Duodenal mucosa (tissue), 2 donors: ENCODE measurements around the gene IFNL3.
"Not testable (repeated sequence)": the region's sequence is repeated elsewhere in the genome, so short reads cannot be mapped to it uniquely, and the experiment has no call there.

Experiments
- H3K27ac ChIP-seq: one replicate; pipeline ENCODE4 v1.7.0; 2013; ENCODE audit warnings: low read depth, low read length
- H3K27me3 ChIP-seq, 2 donors: one replicate each; pipeline ENCODE4 v1.7.0; 2013; ENCODE audit warnings: low read length in 2 of 2, control low read depth in 1 of 2; ENCODE audit not compliant: insufficient read depth in 2 of 2, control insufficient read depth in 1 of 2
- H3K36me3 ChIP-seq, 2 donors: one replicate each; pipeline ENCODE4 v1.7.0; 2013; ENCODE audit warnings: low read length in 2 of 2, control low read depth in 1 of 2; ENCODE audit not compliant: insufficient read depth in 2 of 2, control insufficient read depth in 1 of 2
- H3K4me1 ChIP-seq, 2 donors: one replicate each; pipeline ENCODE4 v1.7.0; 2013; ENCODE audit warnings: low read length in 2 of 2, control low read depth in 1 of 2; ENCODE audit not compliant: insufficient read depth in 2 of 2, control insufficient read depth in 1 of 2
- H3K4me3 ChIP-seq, 2 donors: one replicate each; pipeline ENCODE4 v1.7.0; 2013; ENCODE audit warnings: low read length in 2 of 2, low read depth in 1 of 2
- H3K9ac ChIP-seq, 2 donors: one replicate each; pipeline ENCODE4 v1.7.0; 2013; ENCODE audit warnings: low read length in 2 of 2, low read depth in 1 of 2
- H3K9me3 ChIP-seq, 2 donors: one replicate each; pipeline ENCODE4 v1.7.0; 2013; ENCODE audit warnings: low read length in 2 of 2, control low read depth in 1 of 2; ENCODE audit not compliant: control insufficient read depth in 1 of 2

IFNL3 gene

GRCh38 chr19:39240421-39240820 lies 4.4 kb downstream of the IFNL3 start:
- no peaks in the 10 kb centered on the region for H3K36me3 ChIP-seq
- H3K9me3 ChIP-seq = no peaks in the 10 kb centered on the region
- no peak overlapping the region for H3K9ac ChIP-seq
- no peak overlapping the region for H3K27ac ChIP-seq
- no peaks in the 10 kb centered on the region for H3K27me3 ChIP-seq
- peaks cover 5 to 8% of the 10 kb centered on the region in 2 donors for H3K4me1 ChIP-seq
- no peak overlapping the region for H3K4me3 ChIP-seq

DNA sequence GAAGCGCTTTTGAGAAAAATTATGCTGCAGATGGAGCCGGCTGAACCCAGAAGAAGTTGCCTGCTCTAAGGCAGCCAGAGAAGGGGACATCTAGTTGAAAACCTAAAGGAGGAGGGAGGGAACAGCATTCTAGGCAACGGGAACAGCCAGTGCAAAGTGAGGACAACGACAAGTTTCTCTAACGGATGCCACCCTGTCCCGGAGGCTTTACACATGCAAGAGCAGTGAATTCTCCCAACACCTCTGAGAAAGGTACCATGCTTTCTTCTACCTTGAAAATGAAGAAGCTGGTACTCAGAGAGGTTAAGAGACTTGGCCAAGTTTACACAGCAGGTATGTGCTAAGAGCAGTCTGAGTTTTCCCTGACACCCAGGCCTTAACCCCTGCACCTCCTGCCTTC lies 5.9 kb downstream of the IFNL3 start:
- H3K9me3 ChIP-seq = no peaks in the 10 kb centered on the region
- H3K4me3 ChIP-seq = no peak overlapping the region
- H3K27me3 ChIP-seq = no peaks in the 10 kb centered on the region
- no peak overlapping the region for H3K9ac ChIP-seq
- H3K27ac ChIP-seq = no peak overlapping the region
- no peaks in the 10 kb centered on the region for H3K36me3 ChIP-seq
- H3K4me1 ChIP-seq = peaks cover 5 to 8% of the 10 kb centered on the region in 2 donors

- Histone ChIP-seq H3K9ac (no peak overlapping the region), H3K4me1 (peaks cover 5 to 8% of the 10 kb centered on the region in 2 donors), H3K4me3 (no peak overlapping the region), H3K27me3 (no peaks in the 10 kb centered on the region), H3K36me3 (no peaks in the 10 kb centered on the region), H3K9me3 (no peaks in the 10 kb centered on the region), H3K27ac (no peak overlapping the region)
These were observed 6.6 kb downstream of the IFNL3 start for GRCh38 chr19:39238209-39238608.

- H3K27me3 ChIP-seq = no peaks in the 10 kb centered on the region
- no peak overlapping the region for H3K27ac ChIP-seq
- no peak overlapping the region for H3K9ac ChIP-seq
- H3K9me3 ChIP-seq = no peaks in the 10 kb centered on the region
- H3K4me3 ChIP-seq = no peak overlapping the region
- peaks cover 5 to 8% of the 10 kb centered on the region in 2 donors for H3K4me1 ChIP-seq
- no peaks in the 10 kb centered on the region for H3K36me3 ChIP-seq
These were observed 7.3 kb downstream of the IFNL3 start for GRCh38 chr19:39237200-39238184.

- Histone ChIP-seq H3K27ac (no peak overlapping the region), H3K4me3 (no peak overlapping the region), H3K9me3 (no peaks in the 10 kb centered on the region), H3K36me3 (no peaks in the 10 kb centered on the region), H3K4me1 (peaks cover 5 to 8% of the 10 kb centered on the region in 2 donors), H3K27me3 (no peaks in the 10 kb centered on the region), H3K9ac (no peak overlapping the region)
These were observed 8.3 kb downstream of the IFNL3 start for GRCh38 chr19:39236527-39236926.

- Histone ChIP-seq H3K9ac (no peak overlapping the region), H3K4me1 (peaks cover 0 to 1% of the 10 kb centered on the region in 2 donors), H3K27ac (no peak overlapping the region), H3K36me3 (no peaks in the 10 kb centered on the region), H3K4me3 (no peak overlapping the region), H3K27me3 (no peaks in the 10 kb centered on the region), H3K9me3 (no peaks in the 10 kb centered on the region)
These were observed 12.1 kb downstream of the IFNL3 start for GRCh38 chr19:39232708-39233107.

GRCh38 chr19:39230096-39230764 lies 14.6 kb downstream of the IFNL3 start:
- Histone ChIP-seq H3K4me3 (no peak overlapping the region), H3K27ac (no peak overlapping the region), H3K9ac (no peak overlapping the region), H3K36me3 (no peaks in the 10 kb centered on the region), H3K27me3 (peaks cover 0 to 2% of the 10 kb centered on the region in 2 donors), H3K4me1 (no peaks in the 10 kb centered on the region), H3K9me3 (no peaks in the 10 kb centered on the region)

- H3K27ac ChIP-seq = no peak overlapping the region
- H3K9me3 ChIP-seq = no peaks in the 10 kb centered on the region
- peaks cover 0 to 6% of the 10 kb centered on the region in 2 donors for H3K27me3 ChIP-seq
- no peak overlapping the region for H3K4me3 ChIP-seq
- H3K36me3 ChIP-seq = no peaks in the 10 kb centered on the region
- no peak overlapping the region for H3K9ac ChIP-seq
- no peaks in the 10 kb centered on the region for H3K4me1 ChIP-seq
These were observed 19.9 kb downstream of the IFNL3 start for GRCh38 chr19:39224910-39225309.

GRCh38 chr19:39223703-39224279 lies 21.0 kb downstream of the IFNL3 start:
- no peaks in the 10 kb centered on the region for H3K9me3 ChIP-seq
- H3K27me3 ChIP-seq = peaks cover 0 to 6% of the 10 kb centered on the region in 2 donors
- no peak overlapping the region for H3K9ac ChIP-seq
- H3K4me3 ChIP-seq = no peak overlapping the region
- no peaks in the 10 kb centered on the region for H3K36me3 ChIP-seq
- H3K27ac ChIP-seq = no peak overlapping the region
- H3K4me1 ChIP-seq = no peaks in the 10 kb centered on the region

DNA sequence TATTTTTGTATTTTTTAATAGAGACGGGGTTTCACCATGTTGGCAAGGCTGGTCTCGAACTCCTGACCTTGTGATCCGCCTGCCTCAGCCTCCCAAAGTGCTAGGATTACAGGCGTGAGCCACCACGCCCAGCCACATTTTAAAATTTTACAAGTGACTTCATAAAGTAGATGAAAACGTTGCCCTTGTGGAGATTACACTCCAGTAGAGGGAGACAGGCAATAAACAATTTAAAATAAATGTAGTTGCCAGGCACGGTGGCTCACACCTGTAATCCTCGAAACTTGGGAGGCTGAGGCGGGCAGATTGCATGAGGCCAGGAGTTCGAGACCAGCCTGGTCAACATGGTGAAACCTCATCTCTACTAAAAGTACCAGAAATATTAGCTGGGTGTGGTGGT lies 25.7 kb downstream of the IFNL3 start:
- H3K27ac ChIP-seq, H3K36me3 ChIP-seq, H3K9ac ChIP-seq, H3K27me3 ChIP-seq, H3K4me3 ChIP-seq, H3K4me1 ChIP-seq, H3K9me3 ChIP-seq: not testable (repeated sequence)
